ENCODE data around the gene PLAC8L1.
"Not testable (repeated sequence)": the region's sequence is repeated elsewhere in the genome, so short reads cannot be mapped to it uniquely, and the experiment has no call there.

DNA sequence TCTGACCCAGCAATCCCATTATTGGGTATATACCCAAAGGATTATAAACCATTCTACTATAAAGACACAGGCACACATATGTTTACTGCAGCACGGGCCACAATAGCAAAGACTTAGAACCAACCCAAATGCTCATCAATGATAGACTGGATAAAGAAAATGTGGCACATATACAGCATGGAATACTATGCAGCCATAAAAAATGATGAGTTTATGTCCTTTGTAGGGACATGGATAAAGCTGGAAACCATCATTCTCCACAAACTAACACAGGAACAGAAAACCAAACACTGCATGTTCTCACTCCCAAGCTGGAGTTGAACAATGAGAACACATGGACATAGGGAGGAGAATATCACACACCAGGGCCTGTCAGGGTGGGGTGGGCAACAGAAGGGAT lies 16.1 kb upstream of the PLAC8L1 start:
- not testable (repeated sequence) for TF ChIP-seq EZH2 (IDR thresholded peaks at IDR 0.05; ENCODE audit: low read length)
- TF ChIP-seq, protein P1, sequence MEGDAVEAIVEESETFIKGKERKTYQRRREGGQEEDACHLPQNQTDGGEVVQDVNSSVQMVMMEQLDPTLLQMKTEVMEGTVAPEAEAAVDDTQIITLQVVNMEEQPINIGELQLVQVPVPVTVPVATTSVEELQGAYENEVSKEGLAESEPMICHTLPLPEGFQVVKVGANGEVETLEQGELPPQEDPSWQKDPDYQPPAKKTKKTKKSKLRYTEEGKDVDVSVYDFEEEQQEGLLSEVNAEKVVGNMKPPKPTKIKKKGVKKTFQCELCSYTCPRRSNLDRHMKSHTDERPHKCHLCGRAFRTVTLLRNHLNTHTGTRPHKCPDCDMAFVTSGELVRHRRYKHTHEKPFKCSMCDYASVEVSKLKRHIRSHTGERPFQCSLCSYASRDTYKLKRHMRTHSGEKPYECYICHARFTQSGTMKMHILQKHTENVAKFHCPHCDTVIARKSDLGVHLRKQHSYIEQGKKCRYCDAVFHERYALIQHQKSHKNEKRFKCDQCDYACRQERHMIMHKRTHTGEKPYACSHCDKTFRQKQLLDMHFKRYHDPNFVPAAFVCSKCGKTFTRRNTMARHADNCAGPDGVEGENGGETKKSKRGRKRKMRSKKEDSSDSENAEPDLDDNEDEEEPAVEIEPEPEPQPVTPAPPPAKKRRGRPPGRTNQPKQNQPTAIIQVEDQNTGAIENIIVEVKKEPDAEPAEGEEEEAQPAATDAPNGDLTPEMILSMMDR (optimal IDR thresholded peaks at IDR 0.05 in 1 of 3, IDR thresholded peaks at IDR 0.05 in 1 of 3, conservative IDR thresholded peaks at IDR 0.05 in 1 of 3; ENCODE audit: extremely low read depth in 1 of 3, insufficient read depth in 2 of 3, low read length in 3 of 3): not testable (repeated sequence)
